Peyer's patch (tissue), 4 donors: ENCODE measurements around the gene GINS3.
"Not testable (repeated sequence)": the region's sequence is repeated elsewhere in the genome, so short reads cannot be mapped to it uniquely, and the experiment has no call there.

Experiments used
- POLR2A ChIP-seq, 2 donors: fragments of 450-650 bp; IDR thresholded peaks; one replicate each; pipeline ENCODE4 v1.5.1; 2017; ENCODE audit warnings: antibody characterized with exemption in 2 of 2, mild to moderate bottlenecking in 2 of 2, moderate library complexity in 2 of 2
- TF ChIP-seq, protein P1 (sequence below), 6 experiments: fragments of 450-650 bp in 4 of 6; fragments of 200-600 bp in 2 of 6; sonication (generic) in 1 of 6; IDR thresholded peaks; one replicate each; pipeline ENCODE4 v1.5.1; 2017 to 2019; ENCODE audit warnings: antibody characterized with exemption in 6 of 6, mild to moderate bottlenecking in 3 of 6, moderate library complexity in 1 of 6

DNA sequence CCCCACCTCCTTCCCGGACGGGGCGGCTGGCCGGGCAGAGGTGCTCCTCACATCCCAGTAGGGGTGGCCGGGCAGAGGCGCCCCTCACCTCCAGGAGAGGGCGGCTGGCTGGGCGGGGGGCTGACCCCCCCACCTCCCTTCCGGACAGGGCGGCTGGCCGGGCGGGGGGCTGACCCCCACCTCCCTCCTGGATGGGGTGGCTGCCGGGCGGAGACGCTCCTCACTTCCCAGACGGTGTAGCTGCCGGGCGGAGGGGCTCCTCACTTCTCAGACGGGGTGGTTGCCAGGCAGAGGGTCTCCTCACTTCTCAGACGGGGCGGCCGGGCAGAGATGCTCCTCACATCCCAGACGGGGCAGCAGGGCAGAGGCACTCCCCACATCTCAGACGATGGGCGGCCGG, 4.6 kb downstream of the GINS3 start:
- TF ChIP-seq, protein P1, sequence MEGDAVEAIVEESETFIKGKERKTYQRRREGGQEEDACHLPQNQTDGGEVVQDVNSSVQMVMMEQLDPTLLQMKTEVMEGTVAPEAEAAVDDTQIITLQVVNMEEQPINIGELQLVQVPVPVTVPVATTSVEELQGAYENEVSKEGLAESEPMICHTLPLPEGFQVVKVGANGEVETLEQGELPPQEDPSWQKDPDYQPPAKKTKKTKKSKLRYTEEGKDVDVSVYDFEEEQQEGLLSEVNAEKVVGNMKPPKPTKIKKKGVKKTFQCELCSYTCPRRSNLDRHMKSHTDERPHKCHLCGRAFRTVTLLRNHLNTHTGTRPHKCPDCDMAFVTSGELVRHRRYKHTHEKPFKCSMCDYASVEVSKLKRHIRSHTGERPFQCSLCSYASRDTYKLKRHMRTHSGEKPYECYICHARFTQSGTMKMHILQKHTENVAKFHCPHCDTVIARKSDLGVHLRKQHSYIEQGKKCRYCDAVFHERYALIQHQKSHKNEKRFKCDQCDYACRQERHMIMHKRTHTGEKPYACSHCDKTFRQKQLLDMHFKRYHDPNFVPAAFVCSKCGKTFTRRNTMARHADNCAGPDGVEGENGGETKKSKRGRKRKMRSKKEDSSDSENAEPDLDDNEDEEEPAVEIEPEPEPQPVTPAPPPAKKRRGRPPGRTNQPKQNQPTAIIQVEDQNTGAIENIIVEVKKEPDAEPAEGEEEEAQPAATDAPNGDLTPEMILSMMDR (IDR thresholded peaks at IDR 0.05): not testable (repeated sequence)
- not testable (repeated sequence) for TF ChIP-seq POLR2A (IDR thresholded peaks at IDR 0.05)
